Heart left ventricle (tissue), 13 donors: ENCODE results near the gene FRMD4B.

Source experiments
- CTCF ChIP-seq, 12 donors: fragments of 200-600 bp; sonication (generic) in 4 of 12; IDR thresholded peaks; one replicate each; pipeline versions ENCODE4 v1.5.0 to v1.8.0; 2018 to 2022; ENCODE audit warnings: antibody characterized with exemption in 12 of 12, mild to moderate bottlenecking in 5 of 12
- POLR2A ChIP-seq, 2 donors: fragments of 450-650 bp; IDR thresholded peaks; one replicate each; pipeline ENCODE4 v1.6.1; 2017; ENCODE audit warnings: antibody characterized with exemption in 2 of 2, mild to moderate bottlenecking in 2 of 2, moderate library complexity in 2 of 2
- donor health status: ischemic (EF 13 %, LVEDD 7.1; RV severe dilation, severe dysfunction).
- donor health status: DM: no; HTN: yes; CAD: no.
- donor health status: DM: no; HTN: no; CAD: no.
- donor health status: ischemic (EF 25% LVEDD 6.9; RV normal size, moderate dysfunction).
- donor health status: ischemic (EF 25% LVEDD 5.7; RV mildly dilated, moderate dysfunction).
- donor health status: ischemic (EF 35%, LVEDD 5.7; RV mildly dilated, moderate dysfunction).
- donor health status: nonischemic (EF 11% LVEDD 7.7; RV severe dilation, severe dysfunction).
- donor health status: DM: yes; HTN: yes; CAD: no.
- donor health status: PGD.
- donor health status: ischemic (EF 29% LVEDD 5.4; RV normal size, mild dysfunction).
- donor health status: nonischemic (EF 23%, LVEDD 6.1; RV moderate dilation, normal function).

GRCh38 chr3:69172058-69172457, 213.8 kb downstream of the FRMD4B start:
- TF ChIP-seq POLR2A (IDR thresholded peaks at IDR 0.05), result no peak
- no peak for TF ChIP-seq CTCF (IDR thresholded peaks at IDR 0.05)
